Measurements from ENCODE around the gene TBC1D14. TPM values are rescaled to one million over a fixed set of nuclear protein-coding genes. Genes with fewer than 3 reads are reported as not detected.

The TBC1D14 gene
- total RNA-seq, 1 experiment from 2014 or later, result 44.3 TPM

DNA sequence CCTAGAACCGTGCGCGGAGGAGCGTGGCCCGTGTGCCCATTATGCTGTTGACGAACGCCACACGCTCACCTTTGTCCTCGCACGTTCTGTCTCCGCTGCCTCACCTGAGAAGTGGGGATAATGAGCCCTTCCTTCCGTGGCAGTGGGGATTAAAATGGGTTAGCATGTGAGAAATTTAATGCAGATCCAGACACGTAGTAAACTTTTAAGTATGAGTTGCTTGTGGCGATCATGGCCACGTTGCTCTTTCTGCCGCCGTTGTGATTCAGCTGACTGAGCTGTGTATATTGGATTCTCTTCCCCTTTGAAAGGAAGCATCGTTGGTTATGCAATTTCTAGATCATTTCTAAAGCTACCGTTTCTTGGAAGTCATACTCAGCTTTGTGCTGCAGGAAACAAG lies 16.5 kb downstream of the TBC1D14 start:
- Histone ChIP-seq H3K4me3 (ENCODE audit: low read depth, low read length, poor library complexity, severe bottlenecking) (no peak overlapping the region), H3K4me1 (ENCODE audit: insufficient read depth, low read length, poor library complexity, severe bottlenecking) (peaks cover 7% of the 10 kb centered on the region), H3K36me3 (ENCODE audit: insufficient read depth, low read length, poor library complexity, severe bottlenecking) (peaks cover 15% of the 10 kb centered on the region), H3K27ac (ENCODE audit: low read depth, low read length, poor library complexity, severe bottlenecking) (no peak overlapping the region), H3K27me3 (replicated peaks; ENCODE audit: insufficient read depth, low read depth, low read length, poor library complexity) (no peaks in the 10 kb centered on the region), H3K9me3 (ENCODE audit: low read depth, low read length, poor library complexity, severe bottlenecking) (no peaks in the 10 kb centered on the region)
- no peak for TF ChIP-seq EZH2 (IDR thresholded peaks at IDR 0.05; ENCODE audit: borderline replicate concordance, low read depth, low read length, poor library complexity, severe bottlenecking)
- TF ChIP-seq, protein P1, sequence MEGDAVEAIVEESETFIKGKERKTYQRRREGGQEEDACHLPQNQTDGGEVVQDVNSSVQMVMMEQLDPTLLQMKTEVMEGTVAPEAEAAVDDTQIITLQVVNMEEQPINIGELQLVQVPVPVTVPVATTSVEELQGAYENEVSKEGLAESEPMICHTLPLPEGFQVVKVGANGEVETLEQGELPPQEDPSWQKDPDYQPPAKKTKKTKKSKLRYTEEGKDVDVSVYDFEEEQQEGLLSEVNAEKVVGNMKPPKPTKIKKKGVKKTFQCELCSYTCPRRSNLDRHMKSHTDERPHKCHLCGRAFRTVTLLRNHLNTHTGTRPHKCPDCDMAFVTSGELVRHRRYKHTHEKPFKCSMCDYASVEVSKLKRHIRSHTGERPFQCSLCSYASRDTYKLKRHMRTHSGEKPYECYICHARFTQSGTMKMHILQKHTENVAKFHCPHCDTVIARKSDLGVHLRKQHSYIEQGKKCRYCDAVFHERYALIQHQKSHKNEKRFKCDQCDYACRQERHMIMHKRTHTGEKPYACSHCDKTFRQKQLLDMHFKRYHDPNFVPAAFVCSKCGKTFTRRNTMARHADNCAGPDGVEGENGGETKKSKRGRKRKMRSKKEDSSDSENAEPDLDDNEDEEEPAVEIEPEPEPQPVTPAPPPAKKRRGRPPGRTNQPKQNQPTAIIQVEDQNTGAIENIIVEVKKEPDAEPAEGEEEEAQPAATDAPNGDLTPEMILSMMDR (conservative IDR thresholded peaks at IDR 0.05; ENCODE audit: low read depth, low read length), result no peak
- intact Hi-C loops (cut with micrococcal nuclease; ENCODE audit: unreplicated experiment), result no loop called here
- no TSS peak for BruUV-seq (replicated peaks)
- DNase-seq (ENCODE audit: low spot score), result no peak
- POLR2A ChIA-PET (ENCODE audit: low non-redundant PET), result no interaction called here
- CTCF ChIA-PET, result no interaction called here

DNA sequence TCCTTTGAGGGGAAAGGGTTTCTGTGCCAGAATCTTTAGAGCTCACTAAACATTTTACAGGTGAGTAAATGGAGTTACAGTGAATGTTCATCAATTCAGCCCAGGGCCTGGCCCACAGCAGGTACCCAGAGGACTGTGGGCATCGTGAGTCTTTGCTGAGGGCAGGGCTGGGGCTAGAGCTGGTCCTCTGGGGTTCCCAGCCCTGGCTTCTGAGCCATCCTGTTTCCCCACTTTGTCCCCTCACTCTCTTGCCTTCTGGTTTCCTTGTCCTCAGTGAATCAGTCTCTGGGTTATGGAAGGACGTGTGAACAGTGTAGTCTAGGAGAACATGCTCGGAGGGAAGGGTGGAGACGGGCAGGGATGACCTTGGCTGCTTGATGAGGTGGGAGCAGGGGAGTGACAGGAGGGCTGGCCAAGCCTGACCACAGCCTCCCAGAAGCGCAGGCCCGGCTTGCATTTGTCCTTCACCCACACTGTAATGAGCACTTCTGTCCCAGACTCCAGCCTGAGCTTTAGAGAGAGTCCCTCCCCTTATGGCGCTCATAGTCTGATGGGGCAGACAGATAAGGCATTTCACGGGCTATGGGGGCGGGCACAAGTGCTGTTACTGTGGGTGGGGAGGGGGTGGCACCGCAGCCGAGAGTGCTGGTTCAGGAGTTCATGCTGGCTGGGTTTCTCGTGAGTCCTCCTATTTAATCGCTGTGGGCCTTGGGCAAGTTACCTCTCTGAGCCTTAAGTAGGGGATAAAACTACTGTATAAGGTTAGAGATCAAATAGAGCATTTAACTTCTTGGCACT lies 17.3 kb downstream of the TBC1D14 start:
- TF ChIP-seq, protein P1 (conservative IDR thresholded peaks at IDR 0.05; ENCODE audit: low read depth, low read length), result no peak
- TF ChIP-seq EZH2 (IDR thresholded peaks at IDR 0.05; ENCODE audit: borderline replicate concordance, low read depth, low read length, poor library complexity, severe bottlenecking), result no peak
- H3K36me3 ChIP-seq (ENCODE audit: insufficient read depth, low read length, poor library complexity, severe bottlenecking), result peaks cover 15% of the 10 kb centered on the region
- H3K4me3 ChIP-seq (ENCODE audit: low read depth, low read length, poor library complexity, severe bottlenecking), result no peak overlapping the region
- no peaks in the 10 kb centered on the region for H3K9me3 ChIP-seq (ENCODE audit: low read depth, low read length, poor library complexity, severe bottlenecking)
- CTCF ChIA-PET, result no interaction called here
- POLR2A ChIA-PET (ENCODE audit: low non-redundant PET), result no interaction called here
- DNase-seq (ENCODE audit: low spot score), result peak; percentile 54
- no peaks in the 10 kb centered on the region for H3K27me3 ChIP-seq (replicated peaks; ENCODE audit: insufficient read depth, low read depth, low read length, poor library complexity)
- no peak overlapping the region for H3K27ac ChIP-seq (ENCODE audit: low read depth, low read length, poor library complexity, severe bottlenecking)
- intact Hi-C loops (cut with micrococcal nuclease; ENCODE audit: unreplicated experiment), result no loop called here
- peaks cover 7% of the 10 kb centered on the region for H3K4me1 ChIP-seq (ENCODE audit: insufficient read depth, low read length, poor library complexity, severe bottlenecking)
- no TSS peak for BruUV-seq (replicated peaks)

DNA sequence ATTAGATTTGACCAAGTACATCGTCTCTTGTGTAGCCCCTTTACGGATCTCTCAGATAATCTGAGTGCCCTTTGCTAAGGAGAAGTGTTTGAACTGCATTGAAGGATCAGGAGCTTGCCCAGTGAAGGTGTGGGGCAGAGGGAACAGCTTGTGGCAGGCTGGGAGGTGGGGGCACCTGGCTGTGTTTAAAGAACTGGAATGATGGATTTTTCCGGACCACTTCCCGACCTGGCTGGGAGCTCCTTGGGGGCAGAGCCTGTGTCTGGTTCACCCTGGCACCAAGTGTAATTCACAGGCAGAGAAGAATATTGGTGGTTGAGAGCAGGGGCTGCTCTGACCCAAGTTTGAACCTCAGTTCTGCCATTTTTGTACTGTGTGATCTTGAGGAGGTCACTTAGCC lies 18.5 kb downstream of the TBC1D14 start:
- Histone ChIP-seq H3K36me3 (ENCODE audit: insufficient read depth, low read length, poor library complexity, severe bottlenecking) (peaks cover 15% of the 10 kb centered on the region), H3K9me3 (ENCODE audit: low read depth, low read length, poor library complexity, severe bottlenecking) (no peaks in the 10 kb centered on the region), H3K4me1 (ENCODE audit: insufficient read depth, low read length, poor library complexity, severe bottlenecking) (peaks cover 7% of the 10 kb centered on the region), H3K27me3 (replicated peaks; ENCODE audit: insufficient read depth, low read depth, low read length, poor library complexity) (no peaks in the 10 kb centered on the region), H3K4me3 (ENCODE audit: low read depth, low read length, poor library complexity, severe bottlenecking) (no peak overlapping the region), H3K27ac (ENCODE audit: low read depth, low read length, poor library complexity, severe bottlenecking) (no peak overlapping the region)
- ChIA-PET CTCF (no interaction called here), POLR2A (ENCODE audit: low non-redundant PET) (no interaction called here)
- BruUV-seq (replicated peaks), result no TSS peak
- intact Hi-C loops (cut with micrococcal nuclease; ENCODE audit: unreplicated experiment), result no loop called here
- DNase-seq (ENCODE audit: low spot score), result no peak
- TF ChIP-seq, protein P1 (conservative IDR thresholded peaks at IDR 0.05; ENCODE audit: low read depth, low read length), result no peak
- no peak for TF ChIP-seq EZH2 (IDR thresholded peaks at IDR 0.05; ENCODE audit: borderline replicate concordance, low read depth, low read length, poor library complexity, severe bottlenecking)
